Ovary (tissue), 9 donors: Measurements from ENCODE around the gene CCDC63. TPM values are rescaled to one million over a fixed set of nuclear protein-coding genes. Genes with fewer than 3 reads are reported as not detected.

Experiments used
- DNase-seq, 5 donors: peaks; one replicate each; pipeline ENCODE4 v3.0.0-alpha.2; 2019 to 2020
- H3K27ac ChIP-seq, 2 donors: fragments of 200-600 bp; one replicate each; pipeline versions ENCODE4 v1.5.1 to v1.8.0; 2019 to 2022
- H3K27me3 ChIP-seq: fragments of 200-600 bp; one replicate; pipeline ENCODE4 v1.8.0; 2022
- H3K36me3 ChIP-seq: fragments of 200-600 bp; sonication (generic); one replicate; pipeline ENCODE4 v1.5.1; 2019
- H3K4me1 ChIP-seq: one replicate; pipeline ENCODE4 v1.8.1; 2013; ENCODE audit warnings: mild to moderate bottlenecking, moderate library complexity; ENCODE audit not compliant: insufficient read depth
- H3K4me3 ChIP-seq: fragments of 200-600 bp; sonication (generic); one replicate; pipeline ENCODE4 v1.5.1; 2017
- H3K9me3 ChIP-seq, 2 donors: fragments of 200-600 bp in 1 of 2; sonication (generic) in 1 of 2; one replicate each; pipeline versions ENCODE4 v1.5.1 to v1.8.1; 2013 to 2019; ENCODE audit warnings: mild to moderate bottlenecking in 1 of 2, moderate library complexity in 1 of 2
- CTCF ChIP-seq, 3 donors: fragments of 450-650 bp in 2 of 3; fragments of 200-600 bp in 1 of 3; IDR thresholded peaks; one replicate each; pipeline versions ENCODE4 v1.5.1 to v1.8.0; 2016 to 2022; ENCODE audit warnings: antibody characterized with exemption in 3 of 3, mild to moderate bottlenecking in 1 of 3
- EP300 ChIP-seq: sonication (generic); formaldehyde crosslinking; IDR thresholded peaks from one replicate; pipeline ENCODE4 v1.6.1; 2017; ENCODE audit warnings: antibody characterized with exemption
- POLR2A ChIP-seq: fragments of 450-650 bp; IDR thresholded peaks from one replicate; pipeline ENCODE4 v1.6.1; 2017; ENCODE audit warnings: antibody characterized with exemption, mild to moderate bottlenecking, moderate library complexity
- WGBS, 3 donors: extraction: QIAGEN DNeasy Blood & Tissue Kit in 1 of 3; methylation state at CpG; one replicate each; pipeline versions ENCODE4 v1.1.5 to v1.1.7; 2013 to 2017; 5-methylcytosine and 5-hydroxymethylcytosine counted together
- intact Hi-C, 4 donors: fragments of 100-400 bp; cut with DNase I; formaldehyde crosslinking; loops; one replicate each; pipeline versions ENCODE4 v1.11.0 to v1.15.1; 2022 to 2023
- polyA plus RNA-seq, 2 donors: library from polyadenylated mRNA; stranded (reverse); fragments of 200-250 nt in 1 of 2; fragments of 350-450 nt in 1 of 2; fragmentation: Illumina TruSeq in 1 of 2; extraction: RNeasy Lipid Tissue Mini Kit (QIAGEN cat#74804) in 1 of 2; gene quantifications; one replicate each; pipeline ENCODE4 v1.2.3, GENCODE V29; 2013 to 2014
- total RNA-seq, 7 donors: library from RNA; depleted of rRNA in 2 of 7; stranded (reverse); fragments of >200 nt in 2 of 7; fragmentation: NEBNext Ultra II Directional in 3 of 7; extraction: Animal tissue kit (Norgen Biotek cat#: 25700) in 3 of 7; gene quantifications; one replicate each; pipeline versions ENCODE4 v1.1.0 to v1.2.4, GENCODE V29; 2016 to 2023
- donor health status: DM: no; HTN: no; CAD: no; lungs with moderate emphysema.
- donor health status: DM: no; HTN: no; CAD: no.
- donor health status: Bipolar disorder and iron deficiency.
- donor health status: DM: yes; HTN: yes; CAD: no.
- donor health status: DM: no; HTN: no; CAD: no.
- donor health status: DM: yes; HTN: yes; CAD: no.

The CCDC63 gene
- total and polyA plus RNA-seq, 9 donors = not detected

- no peak for DNase-seq
- no peak overlapping the region for H3K4me3 ChIP-seq
- no peak for TF ChIP-seq EP300
- no peak for TF ChIP-seq CTCF (IDR thresholded peaks at IDR 0.05)
- TF ChIP-seq POLR2A = no peak
- no peaks in the 10 kb centered on the region for H3K27me3 ChIP-seq
- no peaks in the 10 kb centered on the region for H3K9me3 ChIP-seq
- H3K36me3 ChIP-seq = no peaks in the 10 kb centered on the region
- no peak overlapping the region for H3K27ac ChIP-seq
- intact Hi-C loops = no loop called here
- H3K4me1 ChIP-seq = no peaks in the 10 kb centered on the region
- 88 to 93% (median 92%) methylated on average over 16 of the region's 16 CpGs for WGBS, 3 donors
Measured at GRCh38 chr12:110933326-110933974, 86.7 kb downstream of the CCDC63 start.

- Histone ChIP-seq H3K4me3 (no peak overlapping the region), H3K4me1 (no peaks in the 10 kb centered on the region), H3K9me3 (no peaks in the 10 kb centered on the region), H3K27me3 (no peaks in the 10 kb centered on the region), H3K27ac (no peak overlapping the region), H3K36me3 (no peaks in the 10 kb centered on the region)
- WGBS, 3 donors = 62 to 79% (median 63%) methylated on average over 3 of the region's 3 CpGs
- intact Hi-C loops = no loop called here
- TF ChIP-seq CTCF (IDR thresholded peaks at IDR 0.05) = no peak
- no peak for TF ChIP-seq POLR2A
- no peak for TF ChIP-seq EP300
- DNase-seq = no peak
Measured at GRCh38 chr12:110934093-110934852, 87.5 kb downstream of the CCDC63 start.

- Histone ChIP-seq H3K9me3 (no peaks in the 10 kb centered on the region), H3K4me1 (no peaks in the 10 kb centered on the region), H3K27ac (no peak overlapping the region), H3K4me3 (no peak overlapping the region), H3K36me3 (no peaks in the 10 kb centered on the region), H3K27me3 (no peaks in the 10 kb centered on the region)
- WGBS, 3 donors = 94 to 98% (median 95%) methylated on average over 4 of the region's 4 CpGs
- intact Hi-C loops = no loop called here
- no peak for DNase-seq
- TF ChIP-seq EP300 (no peak), POLR2A (no peak), CTCF (IDR thresholded peaks at IDR 0.05) (no peak)
Measured at GRCh38 chr12:110935588-110935987, 88.8 kb downstream of the CCDC63 start.

- WGBS, 3 donors = 20 to 23% (median 23%) methylated on average over 13 of the region's 13 CpGs
- Histone ChIP-seq H3K4me1 (no peaks in the 10 kb centered on the region), H3K36me3 (no peaks in the 10 kb centered on the region), H3K27me3 (no peaks in the 10 kb centered on the region), H3K27ac (no peak overlapping the region), H3K4me3 (no peak overlapping the region), H3K9me3 (no peaks in the 10 kb centered on the region)
- no peak for DNase-seq
- TF ChIP-seq POLR2A = no peak
- no peak for TF ChIP-seq CTCF (IDR thresholded peaks at IDR 0.05)
- no peak for TF ChIP-seq EP300
- intact Hi-C loops = no loop called here
Measured at GRCh38 chr12:110936367-110937103, 89.7 kb downstream of the CCDC63 start.
